ENCODE measurements around the gene TAOK2. TPM values are rescaled to one million over a fixed set of nuclear protein-coding genes. Genes with fewer than 3 reads are reported as not detected.
A peak's percentile ranks its signal among the peaks of the same experiment; 100 is the strongest.
"Not testable (repeated sequence)": the region's sequence is repeated elsewhere in the genome, so short reads cannot be mapped to it uniquely, and the experiment has no call there.

TAOK2 gene
- polyA plus RNA-seq, 2 of the 4 experiments (the other 2 are of a cell fraction) = 13.7 to 30.8 TPM

GRCh38 chr16:30033270-30033669, 59.6 kb downstream of the TAOK2 start:
- no peak overlapping the region for H3K27ac ChIP-seq
- TF ChIP-seq ZSCAN20 (CRISPR knock-in tag; IDR thresholded peaks at IDR 0.05) = no peak
- peak; percentile 82 for TF ChIP-seq MAFK (IDR thresholded peaks at IDR 0.05; ENCODE audit: partially characterized antibody)
- FAIRE-seq = no peak
- no peak overlapping the region for H3K4me3 ChIP-seq
- WGBS (ENCODE audit: missing lambda C conversion rate) = 72% methylated on average over 7 of the region's 7 CpGs
- H3K9me3 ChIP-seq = no peaks in the 10 kb centered on the region
- H3K4me2 ChIP-seq = no peak overlapping the region
- no peak for ATAC-seq
- ChIA-PET POLR2A (no interaction called here), CTCF (interaction anchor here (0.8 to 5.0 kb wide), 27 partner anchors 9 to 383 kb away, joined by 3 to 61 read pairs (median 7); partner anchors contain the start of gene MVP)
- 0 out of 3 replicates have a peak, but pooled peaks cover 7% of the 10 kb centered on the region for H3K4me1 ChIP-seq
- no peak for DNase-seq (ENCODE audit: low read depth in 1 of 2, low spot score in 1 of 2)

- Histone ChIP-seq H3K9me3 (no peaks in the 10 kb centered on the region), H3K4me1 (no peaks in the 10 kb centered on the region), H3K27ac (no peak overlapping the region), H3K4me2 (no peak overlapping the region), H3K4me3 (no peak overlapping the region)
- ATAC-seq (no peak; a peak in 1 of 6 replicates), DNase-seq (ENCODE audit: low read depth in 1 of 2, low spot score in 1 of 2) (no peak), FAIRE-seq (no peak)
- POLR2A ChIA-PET = no interaction called here
- TF ChIP-seq MAZ (IDR thresholded peaks at IDR 0.05; ENCODE audit: borderline replicate concordance, low read depth, low read length) (no peak), PHF8 (IDR thresholded peaks at IDR 0.05; ENCODE audit: borderline replicate concordance, low read depth) (no peak), TP53 (CRISPR knock-in tag; IDR thresholded peaks at IDR 0.05) (no peak), ELK1 (IDR thresholded peaks at IDR 0.05; ENCODE audit: low read depth, low read length) (no peak), MAFK (IDR thresholded peaks at IDR 0.05; ENCODE audit: partially characterized antibody) (no peak), CBX2 (IDR thresholded peaks at IDR 0.05; ENCODE audit: borderline replicate concordance, low read depth) (no peak), ZNF302 (CRISPR knock-in tag; IDR thresholded peaks at IDR 0.05) (no peak), TFCP2L1 (CRISPR knock-in tag; IDR thresholded peaks at IDR 0.05) (no peak), NFE2L2 (conservative IDR thresholded peaks at IDR 0.05; ENCODE audit: low read length) (no peak), RAD21 (conservative IDR thresholded peaks at IDR 0.05 in 1 of 2, IDR thresholded peaks at IDR 0.05 in 1 of 2) (no peak), ESRRA (IDR thresholded peaks at IDR 0.05; ENCODE audit: borderline replicate concordance, low read length) (no peak)
- CTCF ChIA-PET = interaction anchor here (1.2 to 5.2 kb wide), 6 partner anchors 7 to 192 kb away, joined by 3 to 61 read pairs (median 6); partner anchors contain the start of genes C16orf92, TBX6 and TLCD3B
- 44% methylated on average over 5 of the region's 5 CpGs for WGBS (ENCODE audit: missing lambda C conversion rate)
Observed at GRCh38 chr16:30040221-30040620, 66.6 kb downstream of the TAOK2 start.

GRCh38 chr16:30040690-30041089, 67.0 kb downstream of the TAOK2 start:
- H3K4me1 ChIP-seq; H3K27ac ChIP-seq; FAIRE-seq; POLR2A ChIA-PET; DNase-seq (ENCODE audit: low read depth in 1 of 2, low spot score in 1 of 2); H3K4me3 ChIP-seq; ATAC-seq; H3K9me3 ChIP-seq; H3K4me2 ChIP-seq: not testable (repeated sequence)
- 42% methylated on average over 5 of the region's 5 CpGs for WGBS (ENCODE audit: missing lambda C conversion rate)
- CTCF ChIA-PET = interaction anchor here (0.9 to 5.2 kb wide), 7 partner anchors 8 to 233 kb away, joined by 3 to 61 read pairs (median 4); partner anchors contain the start of genes TBX6 and TLCD3B

- POLR2A ChIA-PET = no interaction called here
- Histone ChIP-seq H3K9me3 (no peaks in the 10 kb centered on the region), H3K27ac (no peak overlapping the region), H3K4me3 (no peak overlapping the region), H3K4me2 (no peak overlapping the region), H3K4me1 (no peaks in the 10 kb centered on the region)
- WGBS (ENCODE audit: missing lambda C conversion rate) = 24% methylated on average over 5 of the region's 5 CpGs
- ATAC-seq (0 out of 6 replicates have a peak, but pooled peaks of 1 of the 2 experiments have one; percentile 41), DNase-seq (ENCODE audit: low read depth in 1 of 2, low spot score in 1 of 2) (no peak), FAIRE-seq (no peak)
- CTCF ChIA-PET = interaction anchor here (0.7 to 5.2 kb wide), 13 partner anchors 9 to 234 kb away, joined by 3 to 61 read pairs (median 4); partner anchors contain the start of genes TBX6 and TLCD3B
- TF ChIP-seq CTCF (IDR thresholded peaks at IDR 0.05) = peak; percentile 72
- TF ChIP-seq RAD21 (conservative IDR thresholded peaks at IDR 0.05 in 1 of 2, IDR thresholded peaks at IDR 0.05 in 1 of 2) = peak; percentile 61 to 75
- peak; percentile 58 for TF ChIP-seq SMC3 (IDR thresholded peaks at IDR 0.05)
- TF ChIP-seq CHD2 (IDR thresholded peaks at IDR 0.05; ENCODE audit: low read length, partially characterized antibody) = no peak
Observed at GRCh38 chr16:30041841-30042240, 68.2 kb downstream of the TAOK2 start.

Other genes with a start within 250 kb of the TAOK2 start
- not detected in 2 replicates for gene C16orf54, start 227.9 kb upstream of the TAOK2 start, polyA plus RNA-seq (2011; rRNA removed)
- gene C16orf54, start 227.9 kb upstream of the TAOK2 start, polyA plus RNA-seq (2017; fragmentation: RNase III; extraction: RNeasy Plus Mini Kit Qiagen cat#74134 plus additional on column Dnase treatment) = not detected in 3 replicates
- gene ZG16, start 195.6 kb upstream of the TAOK2 start, polyA plus RNA-seq (2011; rRNA removed) = not detected in 2 replicates
- not detected in 3 replicates for gene ZG16, start 195.6 kb upstream of the TAOK2 start, polyA plus RNA-seq (2017; fragmentation: RNase III; extraction: RNeasy Plus Mini Kit Qiagen cat#74134 plus additional on column Dnase treatment)
- 64.3 and 85.9 TPM in 2 replicates for gene KIF22, start 183.1 kb upstream of the TAOK2 start, polyA plus RNA-seq (2011; rRNA removed)
- gene KIF22, start 183.1 kb upstream of the TAOK2 start, polyA plus RNA-seq (2017; fragmentation: RNase III; extraction: RNeasy Plus Mini Kit Qiagen cat#74134 plus additional on column Dnase treatment) = 70.0 to 73.7 TPM (median 72.6 TPM) in 3 replicates
- gene MAZ, start 167.3 kb upstream of the TAOK2 start, polyA plus RNA-seq (2011; rRNA removed) = 79.6 and 99.7 TPM in 2 replicates
- 216 to 231 TPM (median 221 TPM) in 3 replicates for gene MAZ, start 167.3 kb upstream of the TAOK2 start, polyA plus RNA-seq (2017; fragmentation: RNase III; extraction: RNeasy Plus Mini Kit Qiagen cat#74134 plus additional on column Dnase treatment)
- 0.25 and 0.34 TPM in 2 replicates for gene PRRT2, start 161.7 kb upstream of the TAOK2 start, polyA plus RNA-seq (2011; rRNA removed)
- gene PRRT2, start 161.7 kb upstream of the TAOK2 start, polyA plus RNA-seq (2017; fragmentation: RNase III; extraction: RNeasy Plus Mini Kit Qiagen cat#74134 plus additional on column Dnase treatment) = 0.34 to 0.55 TPM (median 0.44 TPM) in 3 replicates
- gene PAGR1, start 157.7 kb upstream of the TAOK2 start, polyA plus RNA-seq (2011; rRNA removed) = 18.9 and 26.7 TPM in 2 replicates
- 41.0 to 44.5 TPM (median 43.1 TPM) in 3 replicates for gene PAGR1, start 157.7 kb upstream of the TAOK2 start, polyA plus RNA-seq (2017; fragmentation: RNase III; extraction: RNeasy Plus Mini Kit Qiagen cat#74134 plus additional on column Dnase treatment)
- 73.3 and 87.7 TPM in 2 replicates for gene MVP, start 153.4 kb upstream of the TAOK2 start, polyA plus RNA-seq (2011; rRNA removed)
- gene MVP, start 153.4 kb upstream of the TAOK2 start, polyA plus RNA-seq (2017; fragmentation: RNase III; extraction: RNeasy Plus Mini Kit Qiagen cat#74134 plus additional on column Dnase treatment) = 86.2 to 109 TPM (median 106 TPM) in 3 replicates
- gene CDIPT, start 110.6 kb upstream of the TAOK2 start, polyA plus RNA-seq (2011; rRNA removed) = 64.0 and 84.3 TPM in 2 replicates
- 60.3 to 72.1 TPM (median 71.2 TPM) in 3 replicates for gene CDIPT, start 110.6 kb upstream of the TAOK2 start, polyA plus RNA-seq (2017; fragmentation: RNase III; extraction: RNeasy Plus Mini Kit Qiagen cat#74134 plus additional on column Dnase treatment)
- gene SEZ6L2, start 74.3 kb upstream of the TAOK2 start, polyA plus RNA-seq (2011; rRNA removed) = 4.3 and 5.1 TPM in 2 replicates
- gene SEZ6L2, start 74.3 kb upstream of the TAOK2 start, polyA plus RNA-seq (2017; fragmentation: RNase III; extraction: RNeasy Plus Mini Kit Qiagen cat#74134 plus additional on column Dnase treatment) = 9.0 to 12.6 TPM (median 11.4 TPM) in 3 replicates
- gene ASPHD1, start 73.4 kb upstream of the TAOK2 start, polyA plus RNA-seq (2011; rRNA removed) = 3.7 and 4.6 TPM in 2 replicates
- 20.6 to 22.2 TPM (median 21.6 TPM) in 3 replicates for gene ASPHD1, start 73.4 kb upstream of the TAOK2 start, polyA plus RNA-seq (2017; fragmentation: RNase III; extraction: RNeasy Plus Mini Kit Qiagen cat#74134 plus additional on column Dnase treatment)
- gene KCTD13, start 47.6 kb upstream of the TAOK2 start, polyA plus RNA-seq (2011; rRNA removed) = 14.6 and 15.3 TPM in 2 replicates
- 11.9 to 13.3 TPM (median 12.7 TPM) in 3 replicates for gene KCTD13, start 47.6 kb upstream of the TAOK2 start, polyA plus RNA-seq (2017; fragmentation: RNase III; extraction: RNeasy Plus Mini Kit Qiagen cat#74134 plus additional on column Dnase treatment)
- 65.1 and 82.5 TPM in 2 replicates for gene TMEM219, start 11.8 kb upstream of the TAOK2 start, polyA plus RNA-seq (2011; rRNA removed)
- 68.1 to 77.2 TPM (median 74.4 TPM) in 3 replicates for gene TMEM219, start 11.8 kb upstream of the TAOK2 start, polyA plus RNA-seq (2017; fragmentation: RNase III; extraction: RNeasy Plus Mini Kit Qiagen cat#74134 plus additional on column Dnase treatment)
- 11.5 and 13.5 TPM in 2 replicates for gene HIRIP3, start 21.7 kb downstream of the TAOK2 start, polyA plus RNA-seq (2011; rRNA removed)
- 16.7 to 19.5 TPM (median 17.0 TPM) in 3 replicates for gene HIRIP3, start 21.7 kb downstream of the TAOK2 start, polyA plus RNA-seq (2017; fragmentation: RNase III; extraction: RNeasy Plus Mini Kit Qiagen cat#74134 plus additional on column Dnase treatment)
- 33.1 and 41.3 TPM in 2 replicates for gene INO80E, start 22.4 kb downstream of the TAOK2 start, polyA plus RNA-seq (2011; rRNA removed)
- gene INO80E, start 22.4 kb downstream of the TAOK2 start, polyA plus RNA-seq (2017; fragmentation: RNase III; extraction: RNeasy Plus Mini Kit Qiagen cat#74134 plus additional on column Dnase treatment) = 85.4 to 94.2 TPM (median 89.0 TPM) in 3 replicates
- 2.5 and 3.4 TPM in 2 replicates for gene DOC2A, start 37.2 kb downstream of the TAOK2 start, polyA plus RNA-seq (2011; rRNA removed)
- 4.6 to 6.7 TPM (median 5.5 TPM) in 3 replicates for gene DOC2A, start 37.2 kb downstream of the TAOK2 start, polyA plus RNA-seq (2017; fragmentation: RNase III; extraction: RNeasy Plus Mini Kit Qiagen cat#74134 plus additional on column Dnase treatment)
- gene C16orf92, start 49.3 kb downstream of the TAOK2 start, polyA plus RNA-seq (2011; rRNA removed) = not detected in 2 replicates
- not detected in 3 replicates for gene C16orf92, start 49.3 kb downstream of the TAOK2 start, polyA plus RNA-seq (2017; fragmentation: RNase III; extraction: RNeasy Plus Mini Kit Qiagen cat#74134 plus additional on column Dnase treatment)
- 0.16 and 0.30 TPM in 2 replicates for gene TLCD3B, start 57.4 kb downstream of the TAOK2 start, polyA plus RNA-seq (2011; rRNA removed)
- 0.35 to 0.71 TPM (median 0.68 TPM) in 3 replicates for gene TLCD3B, start 57.4 kb downstream of the TAOK2 start, polyA plus RNA-seq (2017; fragmentation: RNase III; extraction: RNeasy Plus Mini Kit Qiagen cat#74134 plus additional on column Dnase treatment)
- 741 and 761 TPM in 2 replicates for gene ALDOA, start 91.9 kb downstream of the TAOK2 start, polyA plus RNA-seq (2011; rRNA removed)
- 1,254 to 1,331 TPM (median 1,286 TPM) in 3 replicates for gene ALDOA, start 91.9 kb downstream of the TAOK2 start, polyA plus RNA-seq (2017; fragmentation: RNase III; extraction: RNeasy Plus Mini Kit Qiagen cat#74134 plus additional on column Dnase treatment)
- 102 and 117 TPM in 2 replicates for gene PPP4C, start 102.1 kb downstream of the TAOK2 start, polyA plus RNA-seq (2011; rRNA removed)
- 107 to 117 TPM (median 115 TPM) in 3 replicates for gene PPP4C, start 102.1 kb downstream of the TAOK2 start, polyA plus RNA-seq (2017; fragmentation: RNase III; extraction: RNeasy Plus Mini Kit Qiagen cat#74134 plus additional on column Dnase treatment)
- 0.11 and 0.14 TPM in 2 replicates for gene TBX6, start 118.1 kb downstream of the TAOK2 start, polyA plus RNA-seq (2011; rRNA removed)
- 0.26 to 0.63 TPM (median 0.62 TPM) in 3 replicates for gene TBX6, start 118.1 kb downstream of the TAOK2 start, polyA plus RNA-seq (2017; fragmentation: RNase III; extraction: RNeasy Plus Mini Kit Qiagen cat#74134 plus additional on column Dnase treatment)
- gene YPEL3, start 122.3 kb downstream of the TAOK2 start, polyA plus RNA-seq (2011; rRNA removed) = 4.5 and 5.5 TPM in 2 replicates
- 6.1 to 8.3 TPM (median 8.1 TPM) in 3 replicates for gene YPEL3, start 122.3 kb downstream of the TAOK2 start, polyA plus RNA-seq (2017; fragmentation: RNase III; extraction: RNeasy Plus Mini Kit Qiagen cat#74134 plus additional on column Dnase treatment)
- 0.58 and 1.1 TPM in 2 replicates for gene GDPD3, start 139.7 kb downstream of the TAOK2 start, polyA plus RNA-seq (2011; rRNA removed)
- gene GDPD3, start 139.7 kb downstream of the TAOK2 start, polyA plus RNA-seq (2017; fragmentation: RNase III; extraction: RNeasy Plus Mini Kit Qiagen cat#74134 plus additional on column Dnase treatment) = 1.3 to 2.4 TPM (median 1.8 TPM) in 3 replicates
- gene MAPK3, start 149.4 kb downstream of the TAOK2 start, polyA plus RNA-seq (2011; rRNA removed) = 26.1 and 27.2 TPM in 2 replicates
- gene MAPK3, start 149.4 kb downstream of the TAOK2 start, polyA plus RNA-seq (2017; fragmentation: RNase III; extraction: RNeasy Plus Mini Kit Qiagen cat#74134 plus additional on column Dnase treatment) = 34.7 to 46.0 TPM (median 45.0 TPM) in 3 replicates
- gene CORO1A, start 209.7 kb downstream of the TAOK2 start, polyA plus RNA-seq (2011; rRNA removed) = 0.82 and 0.83 TPM in 2 replicates
- gene CORO1A, start 209.7 kb downstream of the TAOK2 start, polyA plus RNA-seq (2017; fragmentation: RNase III; extraction: RNeasy Plus Mini Kit Qiagen cat#74134 plus additional on column Dnase treatment) = 4.1 to 5.9 TPM (median 5.3 TPM) in 3 replicates
- gene BOLA2B, start 219.8 kb downstream of the TAOK2 start, polyA plus RNA-seq (2011; rRNA removed) = 43.9 and 53.8 TPM in 2 replicates
- gene BOLA2B, start 219.8 kb downstream of the TAOK2 start, polyA plus RNA-seq (2017; fragmentation: RNase III; extraction: RNeasy Plus Mini Kit Qiagen cat#74134 plus additional on column Dnase treatment) = 236 to 258 TPM (median 244 TPM) in 3 replicates
- gene SLX1A, start 220.0 kb downstream of the TAOK2 start, polyA plus RNA-seq (2011; rRNA removed) = 3.5 and 17.5 TPM in 2 replicates
- 28.0 to 32.2 TPM (median 28.4 TPM) in 3 replicates for gene SLX1A, start 220.0 kb downstream of the TAOK2 start, polyA plus RNA-seq (2017; fragmentation: RNase III; extraction: RNeasy Plus Mini Kit Qiagen cat#74134 plus additional on column Dnase treatment)
- gene SULT1A3, start 225.4 kb downstream of the TAOK2 start, polyA plus RNA-seq (2011; rRNA removed) = 8.0 and 11.5 TPM in 2 replicates
- gene SULT1A3, start 225.4 kb downstream of the TAOK2 start, polyA plus RNA-seq (2017; fragmentation: RNase III; extraction: RNeasy Plus Mini Kit Qiagen cat#74134 plus additional on column Dnase treatment) = 7.9 to 8.8 TPM (median 8.3 TPM) in 3 replicates

Data from A549 (cell line).